Heart right ventricle (tissue), 16 donors: ENCODE measurements around the gene UST. TPM values are rescaled to one million over a fixed set of nuclear protein-coding genes. Genes with fewer than 3 reads are reported as not detected.

ENCODE experiments used
- ATAC-seq, 8 donors: fragments of 200-7000 bp; cut with Tn5 transposase; one replicate each; pipeline ENCODE4 v1.9.1; 2020; ENCODE audit warnings: mild to moderate bottlenecking in 8 of 8, moderate library complexity in 8 of 8, moderate number of reproducible peaks in 1 of 8
- DNase-seq, 2 donors: peaks; one replicate each; pipeline ENCODE4 v3.0.0-alpha.2; 2020
- H3K27ac ChIP-seq, 10 donors: fragments of 200-600 bp; sonication (generic) in 2 of 10; one replicate each; pipeline versions ENCODE4 v1.5.0 to v1.8.0; 2020 to 2022; ENCODE audit warnings: mild to moderate bottlenecking in 3 of 10
- H3K27me3 ChIP-seq, 7 donors: fragments of 200-600 bp; one replicate each; pipeline ENCODE4 v1.8.0; 2021 to 2022; ENCODE audit warnings: mild to moderate bottlenecking in 2 of 7
- H3K36me3 ChIP-seq, 9 donors: fragments of 200-600 bp; sonication (generic) in 1 of 9; one replicate each; pipeline versions ENCODE4 v1.5.0 to v1.8.0; 2020 to 2022; ENCODE audit warnings: mild to moderate bottlenecking in 2 of 9
- H3K4me1 ChIP-seq, 9 donors: fragments of 200-600 bp; sonication (generic) in 1 of 9; one replicate each; pipeline versions ENCODE4 v1.5.0 to v1.8.0; 2020 to 2022; ENCODE audit warnings: mild to moderate bottlenecking in 4 of 9
- H3K4me3 ChIP-seq, 10 donors: fragments of 200-600 bp; sonication (generic) in 2 of 10; one replicate each; pipeline versions ENCODE4 v1.5.0 to v1.8.0; 2020 to 2022; ENCODE audit warnings: mild to moderate bottlenecking in 7 of 10, moderate library complexity in 2 of 10
- H3K9me3 ChIP-seq, 11 donors: fragments of 200-600 bp in 10 of 11; sonication (generic) in 2 of 11; one replicate each; pipeline versions ENCODE4 v1.5.0 to v1.8.0; 2013 to 2022; ENCODE audit warnings: mild to moderate bottlenecking in 2 of 11, control low read depth in 1 of 11, moderate library complexity in 1 of 11
- CTCF ChIP-seq, 9 donors: fragments of 200-600 bp; sonication (generic) in 2 of 9; IDR thresholded peaks; one replicate each; pipeline versions ENCODE4 v1.5.0 to v1.8.0; 2021 to 2022; ENCODE audit warnings: antibody characterized with exemption in 9 of 9, mild to moderate bottlenecking in 5 of 9, moderate library complexity in 1 of 9
- WGBS, 2 donors: extraction: QIAGEN DNeasy Blood & Tissue Kit; methylation state at CpG; one replicate each; pipeline ENCODE4 v1.1.7; 2013; ENCODE audit warnings: inconsistent platforms in 1 of 2; 5-methylcytosine and 5-hydroxymethylcytosine counted together
- intact Hi-C, 10 donors: fragments of 100-400 bp; cut with DNase I; formaldehyde crosslinking; loops; one replicate each; pipeline versions ENCODE4 v1.11.1 to v1.14.2; 2022
- long read RNA-seq, 3 donors: library from polyadenylated mRNA; unstranded; transcript quantifications; one replicate each; pipeline ENCODE4 v2.0.0, GENCODE V29; 2020 to 2021
- polyA plus RNA-seq, 2 donors: library from polyadenylated mRNA; stranded (reverse); fragments of 200-250 nt; gene quantifications; one replicate each; pipeline ENCODE4 v1.2.3, GENCODE V29; 2013
- total RNA-seq, 10 donors: library from RNA; stranded (reverse); fragmentation: NEBNext Ultra II Directional in 3 of 10; extraction: Animal tissue kit (Norgen Biotek cat#: 25700) in 3 of 10; gene quantifications; one replicate each; pipeline versions ENCODE4 v1.2.1 to v1.2.4, GENCODE V29; 2021 to 2023
- donor health status: Arrhythmogenic right ventricular cardiomyopathy.
- donor health status: ischemic (EF 13 %, LVEDD 7.1; RV severe dilation, severe dysfunction).
- donor health status: healthy with polysubstance abuse.
- donor health status: DM: no; HTN: yes; CAD: no.
- donor health status: DM: no; HTN: no; CAD: no.
- donor health status: ischemic (EF 25% LVEDD 6.9; RV normal size, moderate dysfunction).
- donor health status: ischemic (EF 25% LVEDD 5.7; RV mildly dilated, moderate dysfunction).
- donor health status: healthy.
- donor health status: DM: yes; HTN: yes; CAD: no.
- donor health status: Ischemic cardiomyopathy.
- donor health status: ischemic (EF 35%, LVEDD 5.7; RV mildly dilated, moderate dysfunction).
- donor health status: nonischemic (EF 11% LVEDD 7.7; RV severe dilation, severe dysfunction).
- donor health status: DM: yes; HTN: yes; CAD: no.
- donor health status: PGD.
- donor health status: ischemic (EF 29% LVEDD 5.4; RV normal size, mild dysfunction).
- donor health status: nonischemic (EF 23%, LVEDD 6.1; RV moderate dilation, normal function).

The UST gene
- total RNA-seq: 1 to 10 TPM; 1.6 to 4.1 (median 2.2) TPM
- polyA plus RNA-seq: 1 to 10 TPM; 2.6 to 3.3 TPM
- long read RNA-seq, donor 1, full-length matches to known transcripts: 7 of 13 reads
- long read RNA-seq, donor 1, partial matches to known transcripts: 0 of 13 reads
- long read RNA-seq, donor 1, other reads (novel, unspliced or antisense): 6 of 13 reads
- long read RNA-seq, donor 2, full-length matches to known transcripts: 5 of 8 reads
- long read RNA-seq, donor 2, partial matches to known transcripts: 2 of 8 reads
- long read RNA-seq, donor 2, other reads (novel, unspliced or antisense): 1 of 8 reads
- long read RNA-seq, donor 3, full-length matches to known transcripts: 2 of 4 reads
- long read RNA-seq, donor 3, partial matches to known transcripts: 1 of 4 reads
- long read RNA-seq, donor 3, other reads (novel, unspliced or antisense): 1 of 4 reads

DNA sequence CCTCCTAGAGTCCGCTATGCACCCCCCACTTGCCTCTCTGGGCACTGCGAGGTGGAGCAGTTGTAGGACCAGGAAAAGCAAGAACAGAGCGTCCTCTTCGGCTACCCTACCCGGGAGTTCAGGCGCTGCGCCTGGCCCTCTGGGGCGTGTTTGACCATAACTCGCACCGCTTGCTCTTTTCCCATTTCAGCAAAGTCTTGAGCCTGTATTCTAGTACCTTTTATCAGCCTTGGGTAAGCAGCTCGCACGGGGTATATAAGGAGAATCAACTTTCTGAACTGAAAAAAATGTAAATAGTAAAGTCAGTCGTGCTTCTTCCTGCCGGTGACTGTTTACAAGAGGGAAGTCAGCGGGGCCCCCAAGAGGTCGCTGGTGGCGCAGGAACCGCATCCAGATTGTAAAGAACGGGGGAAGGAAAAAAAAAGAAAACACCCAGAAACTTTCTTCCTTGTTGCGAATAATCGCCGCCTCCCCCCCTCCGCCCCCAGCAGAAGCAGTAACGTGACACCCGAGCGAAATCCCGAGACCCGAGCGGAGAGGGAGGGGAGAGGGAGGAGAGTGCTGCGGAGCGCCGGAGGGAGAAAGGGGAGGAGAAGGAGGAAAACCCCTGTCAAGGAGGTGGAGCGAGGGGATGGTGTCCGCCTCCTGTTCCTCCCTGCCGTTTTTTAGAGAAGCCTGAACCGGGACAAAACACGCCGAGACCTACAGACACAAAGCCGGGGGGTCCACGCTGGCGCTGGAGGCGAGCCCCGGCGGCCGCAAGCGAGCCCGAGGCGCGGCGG is at the start of gene UST:
Gene UST, plus strand, starts transcription at position 668 of the 782 bp plus-strand sequence. CDS start 401 bp downstream, outside the sequence.
- Histone ChIP-seq H3K36me3 (no peaks in the 10 kb centered on the region), H3K4me1 (peaks cover 0 to 25% (median 17%) of the 10 kb centered on the region in 9 donors), H3K27ac (peak within 1 kb of the TSS; percentile 71 to 88 (median 76)), H3K4me3 (peak within 1 kb of the TSS; percentile 58 to 92 (median 72)), H3K9me3 (no peaks in the 10 kb centered on the region), H3K27me3 (peaks cover 0 to 57% (median 15%) of the 10 kb centered on the region in 7 donors)
- WGBS, 2 donors: 0% methylated on average over 47 to 50 of the region's 50 CpGs
- DNase-seq (peak; percentile 78 to 81), ATAC-seq (peak; percentile 83 to 93 (median 88))
- peak in 7 of 9 donors; percentile 22 to 70 (median 57) for TF ChIP-seq CTCF (IDR thresholded peaks at IDR 0.05)
- intact Hi-C loops: loop anchor here (2.0 to 10.0 kb wide), 7 partner anchors 169 to 206 kb away; no protein-coding TSS in a partner anchor

GRCh38 chr6:148697895-148698440 is 48.9 kb upstream of the UST start:
- H3K36me3 ChIP-seq: no peaks in the 10 kb centered on the region
- intact Hi-C loops: no loop called here
- DNase-seq (no peak), ATAC-seq (no peak)
- H3K4me3 ChIP-seq: no peak overlapping the region
- no peaks in the 10 kb centered on the region for H3K27me3 ChIP-seq
- H3K27ac ChIP-seq: no peak overlapping the region
- peaks cover 0 to 21% (median 3%) of the 10 kb centered on the region in 9 donors for H3K4me1 ChIP-seq
- H3K9me3 ChIP-seq: peaks cover 0 to 11% (median 0%) of the 10 kb centered on the region in 11 donors
- 94 to 96% methylated on average over 26 of the region's 26 CpGs for WGBS, 2 donors
- TF ChIP-seq CTCF (IDR thresholded peaks at IDR 0.05): no peak

DNA sequence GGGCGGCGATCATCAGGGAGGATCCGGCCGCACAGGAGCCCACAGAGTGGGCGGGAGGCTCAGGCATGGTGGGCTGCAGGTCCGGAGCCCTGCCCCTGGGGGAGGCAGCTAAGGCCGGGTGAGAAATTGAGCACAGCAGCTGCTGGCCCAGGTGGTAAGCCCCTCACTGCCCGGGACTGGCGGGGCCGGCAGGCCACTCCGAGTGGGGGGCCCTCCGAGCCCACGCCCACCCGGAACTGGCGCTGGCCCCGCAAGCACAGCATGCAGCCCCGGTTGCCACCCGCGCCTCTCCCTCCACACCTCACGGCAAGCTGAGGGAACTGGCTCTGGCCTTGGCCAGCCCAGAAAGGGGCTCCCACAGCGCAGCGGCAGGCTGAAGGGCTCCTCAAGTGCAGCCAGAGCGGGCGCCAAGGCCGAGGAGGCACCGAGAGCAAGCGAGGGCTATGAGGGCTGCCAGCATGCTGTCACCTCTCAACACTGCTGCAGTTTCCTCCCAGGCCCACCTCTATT is 48.1 kb upstream of the UST start:
- TF ChIP-seq CTCF (IDR thresholded peaks at IDR 0.05): no peak
- 93 to 96% methylated on average over 24 to 27 of the region's 27 CpGs for WGBS, 2 donors
- peaks cover 0 to 21% (median 3%) of the 10 kb centered on the region in 9 donors for H3K4me1 ChIP-seq
- H3K27me3 ChIP-seq: no peaks in the 10 kb centered on the region
- no peak overlapping the region for H3K27ac ChIP-seq
- intact Hi-C loops: no loop called here
- H3K4me3 ChIP-seq: no peak overlapping the region
- ATAC-seq (no peak), DNase-seq (no peak)
- peaks cover 0 to 15% (median 0%) of the 10 kb centered on the region in 11 donors for H3K9me3 ChIP-seq
- H3K36me3 ChIP-seq: no peaks in the 10 kb centered on the region
